Measurements from ENCODE around the gene ZNG1A.
"Not testable (repeated sequence)": the region's sequence is repeated elsewhere in the genome, so short reads cannot be mapped to it uniquely, and the experiment has no call there.

The ZNG1A gene

GRCh38 chr9:116239-117077, 62.4 kb downstream of the ZNG1A start:
- H3K4me3 ChIP-seq (replicated peaks; ENCODE audit: low read depth, low read length); DNase-seq (ENCODE audit: low read depth): not testable (repeated sequence)

- DNase-seq (ENCODE audit: low read depth); H3K4me3 ChIP-seq (replicated peaks; ENCODE audit: low read depth, low read length): not testable (repeated sequence)
These were observed 63.8 kb downstream of the ZNG1A start for GRCh38 chr9:115118-115451.

- DNase-seq (ENCODE audit: low read depth) = not testable (repeated sequence)
- peak overlapping the region; percentile 34 for H3K4me3 ChIP-seq (replicated peaks; ENCODE audit: low read depth, low read length)
These were observed 64.4 kb downstream of the ZNG1A start for GRCh38 chr9:114267-115117.

GRCh38 chr9:113468-114266, 65.2 kb downstream of the ZNG1A start:
- H3K4me3 ChIP-seq (replicated peaks; ENCODE audit: low read depth, low read length) = peak overlapping the region; percentile 34
- not testable (repeated sequence) for DNase-seq (ENCODE audit: low read depth)

GRCh38 chr9:112589-113467, 66.0 kb downstream of the ZNG1A start:
- DNase-seq (ENCODE audit: low read depth); H3K4me3 ChIP-seq (replicated peaks; ENCODE audit: low read depth, low read length): not testable (repeated sequence)

GRCh38 chr9:110672-111071, 68.2 kb downstream of the ZNG1A start:
- not testable (repeated sequence) for DNase-seq (ENCODE audit: low read depth); H3K4me3 ChIP-seq (replicated peaks; ENCODE audit: low read depth, low read length)

- not testable (repeated sequence) for H3K4me3 ChIP-seq (replicated peaks; ENCODE audit: low read depth, low read length); DNase-seq (ENCODE audit: low read depth)
These were observed 69.3 kb downstream of the ZNG1A start for GRCh38 chr9:109540-109939.

GRCh38 chr9:108742-109495, 69.9 kb downstream of the ZNG1A start:
- not testable (repeated sequence) for DNase-seq (ENCODE audit: low read depth)

GRCh38 chr9:105991-106390, 72.9 kb downstream of the ZNG1A start:
- not testable (repeated sequence) for DNase-seq (ENCODE audit: low read depth); H3K4me3 ChIP-seq (replicated peaks; ENCODE audit: low read depth, low read length)

More at GRCh38 chr9:108742-109495, 69.9 kb downstream of the ZNG1A start:
- not testable (repeated sequence) for H3K4me3 ChIP-seq (replicated peaks; ENCODE audit: low read depth, low read length)

GRCh38 chr9:100430-100829, 78.4 kb downstream of the ZNG1A start:
- not testable (repeated sequence) for H3K4me3 ChIP-seq (replicated peaks; ENCODE audit: low read depth, low read length); DNase-seq (ENCODE audit: low read depth)

GRCh38 chr9:99867-100266, 79.0 kb downstream of the ZNG1A start:
- not testable (repeated sequence) for DNase-seq (ENCODE audit: low read depth); H3K4me3 ChIP-seq (replicated peaks; ENCODE audit: low read depth, low read length)

- DNase-seq (ENCODE audit: low read depth) = not testable (repeated sequence)
These were observed 80.1 kb downstream of the ZNG1A start for GRCh38 chr9:98775-99174.

GRCh38 chr9:94992-95391, 83.9 kb downstream of the ZNG1A start:
- DNase-seq (ENCODE audit: low read depth); H3K4me3 ChIP-seq (replicated peaks; ENCODE audit: low read depth, low read length): not testable (repeated sequence)

More at GRCh38 chr9:98775-99174, 80.1 kb downstream of the ZNG1A start:
- not testable (repeated sequence) for H3K4me3 ChIP-seq (replicated peaks; ENCODE audit: low read depth, low read length)

- not testable (repeated sequence) for DNase-seq (ENCODE audit: low read depth); H3K4me3 ChIP-seq (replicated peaks; ENCODE audit: low read depth, low read length)
These were observed 84.5 kb downstream of the ZNG1A start for GRCh38 chr9:94323-94722.

GRCh38 chr9:93909-94308, 84.9 kb downstream of the ZNG1A start:
- H3K4me3 ChIP-seq (replicated peaks; ENCODE audit: low read depth, low read length); DNase-seq (ENCODE audit: low read depth): not testable (repeated sequence)

GRCh38 chr9:90851-91250, 88.0 kb downstream of the ZNG1A start:
- not testable (repeated sequence) for DNase-seq (ENCODE audit: low read depth); H3K4me3 ChIP-seq (replicated peaks; ENCODE audit: low read depth, low read length)

GRCh38 chr9:88396-89037, 90.3 kb downstream of the ZNG1A start:
- H3K4me3 ChIP-seq (replicated peaks; ENCODE audit: low read depth, low read length); DNase-seq (ENCODE audit: low read depth): not testable (repeated sequence)

Measured in fibroblast of pulmonary artery (primary cell).